DMS53 treated with DMSO at 0.1 percent for 48 hours (cell line): ENCODE measurements around the gene TMEM187.

ENCODE experiments used
- DNase-seq: peaks from one replicate; lab custom pipeline; 2025; ENCODE audit not compliant: unreplicated experiment; lab: John Stamatoyannopoulos, UW

TMEM187 gene

DNA sequence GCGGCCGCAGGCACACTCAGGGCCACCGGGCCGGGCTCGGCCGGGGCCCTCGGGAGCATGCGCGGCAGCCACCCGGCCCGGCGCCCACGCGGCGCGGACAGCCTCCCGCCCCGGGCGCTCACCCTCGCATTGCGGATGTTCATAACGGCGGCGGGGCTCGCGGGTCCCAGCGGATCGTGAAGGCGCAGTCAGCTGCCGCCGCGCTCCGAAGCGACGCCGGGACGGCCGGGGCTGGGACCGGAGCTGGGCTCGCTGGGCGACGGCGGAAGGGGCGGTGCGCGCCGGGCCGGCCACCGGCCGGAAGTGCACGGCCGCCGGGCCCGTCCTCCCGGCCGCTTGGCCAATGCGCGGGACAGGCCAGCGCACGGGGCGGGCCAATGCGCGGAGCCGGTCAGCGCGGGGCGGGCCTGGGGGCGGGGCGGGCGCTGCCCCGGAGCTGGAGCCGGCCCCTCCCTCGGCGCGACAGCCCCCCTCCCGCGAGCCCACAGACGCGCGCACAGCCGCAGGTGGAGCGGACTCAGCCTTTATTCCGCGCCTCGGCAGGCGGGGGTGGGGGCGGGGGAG, 37.7 kb upstream of the TMEM187 start, which contains the start of gene NAA10:
Gene NAA10 (minus strand): TSS at position 276 of the 564 bp plus-strand sequence. CDS start 133 bp downstream, at position 143.
- DNase-seq, result peak; percentile 65

DNA sequence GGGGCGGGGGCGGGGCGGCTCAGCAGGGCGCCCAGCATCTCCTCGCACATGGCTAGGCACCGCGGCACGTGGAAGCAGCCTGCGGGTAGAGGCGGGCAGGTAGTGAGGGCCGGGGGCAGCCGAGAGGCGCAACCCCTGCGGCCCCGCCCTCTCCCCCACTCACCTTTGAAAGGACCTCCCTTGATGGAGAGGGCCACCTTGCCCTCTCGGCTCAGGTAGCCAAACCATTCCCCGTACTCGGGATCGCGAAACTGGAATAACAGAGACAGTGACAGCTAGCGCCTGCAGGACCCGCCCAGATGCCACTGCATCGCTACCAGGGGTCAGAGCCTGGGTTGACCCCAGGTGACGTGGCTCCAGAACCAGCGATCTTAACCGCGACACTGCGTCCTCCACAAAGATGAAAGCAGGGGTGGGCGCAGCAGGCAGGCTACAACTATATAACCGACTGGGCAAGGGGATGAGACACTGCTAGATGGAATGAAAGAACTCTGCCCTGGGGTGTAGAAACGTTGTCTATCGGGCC, 37.2 kb upstream of the TMEM187 start:
- DNase-seq, result no peak

GRCh38 chrX:153937056-153937455, 35.5 kb upstream of the TMEM187 start:
- no peak for DNase-seq

DNA sequence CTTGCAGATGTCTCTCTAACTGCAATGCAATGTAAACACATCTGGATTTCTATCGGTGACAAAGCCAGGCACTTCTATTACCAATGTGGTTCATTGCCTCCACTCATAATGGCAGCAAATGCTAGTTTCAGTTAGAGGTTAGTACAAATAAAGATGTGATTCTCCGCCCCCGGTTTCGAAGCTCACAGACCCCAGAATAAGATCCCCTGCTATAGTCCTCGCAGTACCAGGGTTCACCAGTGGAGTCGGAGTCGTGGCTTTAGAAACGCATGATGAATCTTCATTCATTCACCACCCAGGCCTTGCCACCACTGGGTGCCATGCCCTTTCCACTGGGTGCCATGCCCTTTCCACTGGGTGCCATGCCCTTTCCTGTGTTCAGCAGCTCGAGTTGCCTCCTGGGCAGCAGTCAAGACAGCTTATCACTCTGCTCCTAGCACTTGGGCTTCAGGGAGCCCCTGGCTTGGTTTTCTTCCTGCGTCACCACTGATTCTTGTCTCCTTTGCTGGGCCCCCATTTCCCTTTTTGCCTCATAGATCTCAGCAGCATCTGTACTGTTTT, 34.2 kb upstream of the TMEM187 start:
- no peak for DNase-seq

- no peak for DNase-seq
Measured at GRCh38 chrX:153939573-153939972, 33.0 kb upstream of the TMEM187 start.

GRCh38 chrX:153941336-153942252, 31.0 kb upstream of the TMEM187 start:
- DNase-seq, result no peak

DNA sequence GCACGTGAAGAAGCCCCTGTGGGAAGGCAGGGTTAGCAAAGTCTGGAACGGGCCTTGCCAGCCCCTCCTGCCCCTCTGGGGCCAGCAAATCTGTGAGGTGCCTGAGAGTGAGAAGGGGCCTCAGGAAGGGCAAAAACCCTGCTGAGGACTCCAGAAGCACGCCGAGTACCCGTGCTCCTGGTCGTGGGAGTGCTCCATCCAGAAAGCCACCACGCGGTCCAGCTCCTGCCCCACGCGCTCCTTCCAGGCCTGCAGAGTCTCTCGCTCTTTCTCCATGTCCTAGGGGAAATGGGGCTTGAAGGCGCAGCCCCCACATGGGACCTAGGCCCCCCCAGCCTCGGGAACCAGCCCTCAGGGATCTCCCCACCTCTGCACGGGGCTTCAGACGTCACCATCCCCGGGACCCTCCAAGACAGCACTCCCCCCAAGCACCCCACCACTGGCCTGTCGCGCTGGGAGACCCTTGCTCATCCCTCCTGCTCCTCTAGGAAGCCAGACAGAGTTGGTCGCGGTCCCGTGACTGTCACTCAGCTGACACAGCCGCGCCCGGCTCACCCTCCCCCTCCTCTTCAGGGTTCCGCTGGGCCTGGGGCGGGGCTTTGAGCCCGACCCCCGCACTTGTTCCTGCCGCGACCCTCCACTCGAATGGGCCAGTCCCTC, 28.3 kb upstream of the TMEM187 start, which contains the start of gene RENBP:
Gene RENBP (minus strand): TSS at position 504 of the 660 bp plus-strand sequence. CDS start 33 bp downstream, at position 471.
- DNase-seq, result no peak

- DNase-seq, result no peak
Measured at GRCh38 chrX:153944800-153945150, 27.8 kb upstream of the TMEM187 start.

DNA sequence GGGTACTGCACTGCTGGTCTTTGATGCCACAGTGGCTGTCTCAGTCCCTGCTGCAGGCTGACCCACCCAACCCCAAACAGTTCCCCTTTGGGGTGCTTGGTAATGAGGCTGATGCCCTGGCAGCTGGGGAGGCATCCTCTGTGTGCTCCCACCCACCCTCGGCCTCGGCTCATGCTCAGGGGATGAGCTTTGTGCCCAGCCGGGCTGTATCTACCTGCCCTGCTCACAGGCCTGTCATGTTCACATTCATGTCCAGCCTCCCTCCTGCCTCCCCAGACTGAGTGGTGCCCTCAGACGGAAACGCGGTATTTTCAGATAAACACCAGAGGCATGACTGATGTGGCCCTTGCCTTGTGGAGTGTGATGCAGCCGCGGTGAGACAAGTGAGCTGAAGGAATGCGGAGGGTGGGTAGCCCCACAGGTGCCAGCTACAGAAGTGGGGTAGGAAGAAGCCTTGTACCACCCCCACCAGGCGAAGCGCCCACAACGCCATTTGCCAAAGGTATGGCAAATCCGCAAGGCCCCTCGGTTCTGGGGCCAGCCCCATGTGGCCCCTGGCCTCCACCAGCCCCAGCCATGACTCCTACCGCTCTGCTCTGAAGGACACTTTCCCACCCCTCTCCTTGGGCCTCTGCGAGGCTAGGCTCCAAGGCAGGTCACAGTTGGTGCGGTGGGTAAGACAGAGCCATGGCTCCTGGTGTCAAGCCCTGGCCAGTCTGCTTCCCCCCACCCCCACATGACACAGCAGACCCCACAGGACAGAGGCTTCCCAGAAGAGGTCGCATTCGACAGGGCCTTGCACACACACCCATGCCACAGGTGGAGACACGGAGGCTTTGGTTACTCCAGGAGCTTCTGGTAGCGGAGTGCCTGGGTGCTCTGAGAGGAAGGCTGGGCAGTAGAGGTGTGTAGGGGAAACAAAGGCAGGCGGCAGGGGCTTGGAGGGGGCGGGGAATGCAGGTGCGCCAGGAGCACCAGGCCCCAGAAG, 26.3 kb upstream of the TMEM187 start:
- no peak for DNase-seq

DNA sequence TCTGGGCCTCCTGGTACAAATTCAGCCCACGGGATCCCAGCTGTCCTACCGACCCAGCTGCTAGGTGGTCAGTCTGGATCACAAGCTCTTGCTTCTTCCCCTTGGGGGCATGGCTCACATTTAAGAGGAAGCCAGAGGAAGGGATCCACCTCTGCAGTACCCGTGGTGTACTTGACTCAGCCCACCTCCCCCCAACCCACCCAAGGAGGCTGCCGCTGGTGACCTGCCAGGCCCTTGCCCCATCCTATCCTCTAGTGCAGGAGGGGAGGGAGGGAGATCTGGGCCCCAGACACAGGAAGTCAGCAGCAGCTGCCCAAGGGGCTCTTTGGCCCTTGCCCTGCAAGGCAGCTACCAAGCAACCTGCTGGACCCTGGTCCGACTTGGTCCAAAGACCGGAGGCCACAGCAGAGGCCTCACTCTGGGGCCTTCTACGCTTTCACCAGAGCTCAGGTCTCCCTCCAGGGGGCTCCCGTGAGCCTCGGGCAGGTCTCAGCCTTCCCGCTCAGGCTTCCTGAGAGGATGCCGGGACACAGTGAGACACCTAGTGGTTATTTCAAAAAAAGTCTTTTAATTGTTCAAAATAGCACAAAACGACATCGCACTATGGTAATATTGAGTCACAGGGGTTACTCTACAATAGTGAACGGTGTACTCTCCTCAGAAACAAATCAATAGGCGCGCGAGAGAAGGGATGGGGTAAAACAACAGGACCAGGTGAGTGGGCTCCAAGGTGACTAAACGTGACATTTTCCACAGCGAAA, 25.4 kb upstream of the TMEM187 start:
- DNase-seq, result peak; percentile 59

GRCh38 chrX:153948002-153948466, 24.5 kb upstream of the TMEM187 start:
- DNase-seq, result no peak

- DNase-seq, result no peak
Measured at GRCh38 chrX:153948847-153949805, 23.4 kb upstream of the TMEM187 start.

- DNase-seq, result no peak
Measured at GRCh38 chrX:153950127-153950526, 22.4 kb upstream of the TMEM187 start.

GRCh38 chrX:153951683-153952372, 20.7 kb upstream of the TMEM187 start:
- DNase-seq, result no peak

- DNase-seq, result no peak
Measured at GRCh38 chrX:153952373-153953026, 20.1 kb upstream of the TMEM187 start.

- DNase-seq, result no peak
Measured at GRCh38 chrX:153953342-153953830, 19.2 kb upstream of the TMEM187 start.
